GM12872 (cell line): ENCODE data around the gene KCNIP1.

Experiments used
- CTCF ChIP-seq: IDR thresholded peaks from 3 replicates; pipeline ENCODE4 v1.5.1; 2011; ENCODE audit warnings: low read depth, mild to moderate bottlenecking, low read length, moderate library complexity; ENCODE audit not compliant: insufficient read depth

The KCNIP1 gene

DNA sequence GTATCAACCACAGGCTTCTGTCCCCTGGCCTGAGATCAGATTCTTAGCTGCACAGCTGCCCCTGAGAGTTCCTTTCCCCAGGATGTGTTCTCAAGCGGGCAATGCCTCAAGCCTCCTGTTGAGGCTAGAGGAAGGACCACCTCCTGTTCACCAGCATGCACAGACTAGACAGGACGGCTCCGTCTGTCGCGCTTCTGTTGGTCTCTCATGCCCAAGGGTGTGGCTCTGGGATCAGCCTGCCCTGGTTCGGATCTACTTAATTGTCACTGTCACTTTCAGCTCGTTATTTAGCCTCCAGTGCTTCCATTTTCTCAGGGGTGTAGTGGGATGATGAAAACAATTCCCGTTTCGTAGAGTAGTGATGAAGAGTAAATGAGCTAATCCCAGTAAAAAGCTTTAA is 103.1 kb downstream of the KCNIP1 start:
- no peak for TF ChIP-seq CTCF

GRCh38 chr5:170611449-170612090 is 107.8 kb downstream of the KCNIP1 start:
- no peak for TF ChIP-seq CTCF

GRCh38 chr5:170612256-170612678 is 108.4 kb downstream of the KCNIP1 start:
- no peak for TF ChIP-seq CTCF

DNA sequence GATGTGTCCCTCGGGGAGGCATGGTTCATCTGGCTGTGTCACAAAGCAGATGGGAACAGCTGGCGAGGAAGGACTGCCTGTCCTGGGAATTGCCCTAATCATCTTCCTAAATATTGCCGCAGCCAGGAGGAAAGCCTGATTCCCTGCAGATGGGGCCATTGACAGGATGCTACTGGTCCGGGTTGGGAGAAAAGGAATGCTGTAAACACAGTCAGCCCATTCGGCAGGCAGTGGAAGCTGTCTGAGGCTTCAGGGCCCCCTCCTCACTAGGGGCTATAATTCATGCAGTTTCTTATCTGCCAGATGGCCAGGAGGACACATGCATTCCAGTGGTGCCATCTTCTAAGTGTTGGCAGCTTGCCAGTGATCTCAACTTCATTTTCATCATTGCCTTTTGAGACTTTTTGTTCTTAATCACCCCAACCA is 110.3 kb downstream of the KCNIP1 start:
- no peak for TF ChIP-seq CTCF

GRCh38 chr5:170614720-170615119 is 110.9 kb downstream of the KCNIP1 start:
- no peak for TF ChIP-seq CTCF

DNA sequence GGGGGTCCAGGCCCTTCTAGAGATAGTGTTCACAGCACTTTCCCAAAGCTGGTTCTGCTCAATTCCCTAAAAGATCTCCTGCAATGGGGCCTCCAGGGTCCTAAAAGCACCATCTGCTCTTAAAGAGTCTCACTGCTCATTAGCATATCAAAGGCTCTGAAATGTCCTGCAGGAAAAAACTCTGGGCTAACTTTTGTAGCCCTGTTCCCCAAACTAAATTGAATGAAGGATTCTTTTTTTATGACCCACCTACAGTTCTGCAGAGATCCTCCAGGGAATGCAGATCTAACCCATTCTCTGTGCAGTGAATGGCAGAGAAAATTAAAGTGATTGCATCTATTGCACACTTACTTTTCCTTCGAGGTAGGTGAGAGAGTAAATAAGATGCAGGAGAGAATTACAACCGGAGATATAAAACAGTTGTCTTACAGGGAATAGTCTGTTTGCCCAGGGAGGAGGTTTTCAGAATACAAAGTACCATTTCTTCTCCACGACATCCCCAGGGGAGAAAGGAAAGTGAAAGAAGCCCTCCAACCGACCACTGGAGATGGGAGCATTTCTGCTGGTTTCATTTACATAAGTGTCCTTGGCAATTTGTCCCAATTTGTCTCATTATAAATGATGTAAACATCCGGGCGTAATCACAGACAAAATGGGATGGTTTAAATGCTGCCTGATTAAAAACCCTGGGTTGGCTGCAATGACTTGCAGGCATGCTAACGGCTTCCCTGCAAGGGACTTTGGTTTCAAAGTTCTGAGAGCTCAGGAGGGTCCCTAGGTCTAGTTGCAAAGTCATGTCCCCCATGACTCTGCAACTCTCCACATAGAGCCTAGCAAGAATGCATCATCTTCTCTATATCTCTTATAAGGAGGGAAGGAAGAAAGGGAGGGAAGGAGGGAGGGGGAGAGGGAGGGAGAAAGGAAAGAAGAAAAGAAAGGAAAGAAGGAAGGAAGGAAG is 114.0 kb downstream of the KCNIP1 start:
- no peak for TF ChIP-seq CTCF

- no peak for TF ChIP-seq CTCF
These were observed 116.0 kb downstream of the KCNIP1 start for GRCh38 chr5:170619869-170620268.
